Suprapubic skin (tissue), 3 donors: ENCODE results near the gene ZSCAN9.

Experiments
- CTCF ChIP-seq, 2 donors: fragments of 200-600 bp in 1 of 2; fragments of 450-650 bp in 1 of 2; sonication (generic) in 1 of 2; IDR thresholded peaks; one replicate each; pipeline ENCODE4 v1.5.1; 2016 to 2019; ENCODE audit warnings: antibody characterized with exemption in 2 of 2, mild to moderate bottlenecking in 1 of 2, moderate library complexity in 1 of 2
- EP300 ChIP-seq: sonication (generic); formaldehyde crosslinking; IDR thresholded peaks from one replicate; pipeline ENCODE4 v1.6.1; 2017; ENCODE audit warnings: antibody characterized with exemption

- no peak for TF ChIP-seq CTCF (IDR thresholded peaks at IDR 0.05)
- no peak for TF ChIP-seq EP300
Measured at GRCh38 chr6:28217890-28218289, 7.2 kb upstream of the ZSCAN9 start.
